Measurements from ENCODE around the gene SDHB.

SDHB gene

GRCh38 chr1:16979475-16980327, 74.1 kb downstream of the SDHB start:
- Histone ChIP-seq H3F3A (ENCODE audit: insufficient read depth, low read length) (no peaks in the 10 kb centered on the region), H3K9me3 (ENCODE audit: low read length) (no peaks in the 10 kb centered on the region), H3K36me3 (ENCODE audit: insufficient read depth, low read length) (no peaks in the 10 kb centered on the region), H3K79me2 (ENCODE audit: insufficient read depth, low read length) (no peaks in the 10 kb centered on the region), H4K20me1 (ENCODE audit: insufficient read depth, low read length) (no peaks in the 10 kb centered on the region), H2AFZ (ENCODE audit: low read length) (no peak overlapping the region), H3K9ac (ENCODE audit: low read length) (no peak overlapping the region), H3K4me1 (ENCODE audit: insufficient read depth, low read length, severe bottlenecking) (no peaks in the 10 kb centered on the region), H3K4me3 (ENCODE audit: low read depth, low read length, poor library complexity, severe bottlenecking) (no peak overlapping the region), H3K9me2 (ENCODE audit: low read depth, low read length) (no peaks in the 10 kb centered on the region), H3K27ac (ENCODE audit: low read depth, low read length, poor library complexity, severe bottlenecking) (no peak overlapping the region), H3K4me2 (ENCODE audit: low read length) (no peak overlapping the region), H3K27me3 (ENCODE audit: insufficient read depth, low read length) (peaks cover 4% of the 10 kb centered on the region; the same call in 1 of the 2 replicates)
- TF ChIP-seq CTCF (IDR thresholded peaks at IDR 0.05; ENCODE audit: low read length) = no peak
- TF ChIP-seq EZH2 (IDR thresholded peaks at IDR 0.05; ENCODE audit: borderline replicate concordance, low read length) = no peak

DNA sequence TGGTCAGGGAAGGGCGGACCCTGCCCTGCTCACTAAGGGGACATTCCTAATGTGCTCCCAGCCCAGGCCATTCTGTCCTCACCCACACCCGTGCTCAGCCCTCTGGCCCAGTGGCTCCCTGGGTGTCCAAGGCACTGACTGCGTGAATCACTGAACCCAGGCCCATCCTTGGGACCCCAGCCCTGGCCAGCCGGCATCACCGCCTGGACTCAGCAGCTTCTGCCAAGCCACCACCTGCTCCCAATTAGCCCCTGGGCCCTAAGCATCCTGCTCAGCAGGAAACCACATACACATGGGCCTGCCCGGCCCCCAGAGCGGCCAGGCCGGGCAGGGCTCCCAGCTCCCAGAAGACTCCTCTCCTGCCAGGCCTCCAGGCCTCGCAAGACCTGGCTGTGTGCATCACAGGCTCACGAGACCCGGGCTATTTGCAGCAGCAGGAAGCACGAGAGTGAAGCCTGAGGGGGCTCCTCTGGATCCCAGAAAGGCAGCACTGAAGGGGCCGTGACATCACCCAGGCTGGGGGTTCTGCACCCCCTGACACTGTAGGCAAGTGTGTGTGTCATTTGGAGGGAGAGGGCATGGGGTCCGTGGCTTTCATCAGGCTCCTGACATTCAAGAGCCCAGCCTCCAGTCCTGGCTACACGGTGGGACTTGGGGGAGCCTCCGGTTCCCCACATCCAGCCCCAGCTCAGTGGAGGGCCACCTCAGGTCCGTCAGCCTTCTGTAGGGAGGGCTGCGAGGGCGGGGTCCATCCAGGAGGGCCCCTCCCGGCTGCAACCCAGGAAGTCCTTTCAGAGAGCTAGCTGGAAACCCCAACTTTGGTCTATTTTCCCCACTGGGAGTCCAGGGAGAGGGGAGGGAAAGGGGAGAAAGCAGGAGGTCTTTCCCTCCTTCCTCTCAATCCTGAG, 75.0 kb downstream of the SDHB start:
- Histone ChIP-seq H3K27ac (ENCODE audit: low read depth, low read length, poor library complexity, severe bottlenecking) (no peak overlapping the region), H3K79me2 (ENCODE audit: insufficient read depth, low read length) (no peaks in the 10 kb centered on the region), H3K36me3 (ENCODE audit: insufficient read depth, low read length) (no peaks in the 10 kb centered on the region), H3K27me3 (ENCODE audit: insufficient read depth, low read length) (peaks cover 4% of the 10 kb centered on the region; the same call in 1 of the 2 replicates), H3K9me2 (ENCODE audit: low read depth, low read length) (no peaks in the 10 kb centered on the region), H3K9me3 (ENCODE audit: low read length) (no peaks in the 10 kb centered on the region), H3K4me3 (ENCODE audit: low read depth, low read length, poor library complexity, severe bottlenecking) (no peak overlapping the region), H3F3A (ENCODE audit: insufficient read depth, low read length) (no peaks in the 10 kb centered on the region), H4K20me1 (ENCODE audit: insufficient read depth, low read length) (no peaks in the 10 kb centered on the region), H2AFZ (ENCODE audit: low read length) (no peak overlapping the region), H3K9ac (ENCODE audit: low read length) (no peak overlapping the region), H3K4me1 (ENCODE audit: insufficient read depth, low read length, severe bottlenecking) (no peaks in the 10 kb centered on the region), H3K4me2 (ENCODE audit: low read length) (no peak overlapping the region)
- TF ChIP-seq CTCF (IDR thresholded peaks at IDR 0.05; ENCODE audit: low read length) (no peak), EZH2 (IDR thresholded peaks at IDR 0.05; ENCODE audit: borderline replicate concordance, low read length) (no peak)

DNA sequence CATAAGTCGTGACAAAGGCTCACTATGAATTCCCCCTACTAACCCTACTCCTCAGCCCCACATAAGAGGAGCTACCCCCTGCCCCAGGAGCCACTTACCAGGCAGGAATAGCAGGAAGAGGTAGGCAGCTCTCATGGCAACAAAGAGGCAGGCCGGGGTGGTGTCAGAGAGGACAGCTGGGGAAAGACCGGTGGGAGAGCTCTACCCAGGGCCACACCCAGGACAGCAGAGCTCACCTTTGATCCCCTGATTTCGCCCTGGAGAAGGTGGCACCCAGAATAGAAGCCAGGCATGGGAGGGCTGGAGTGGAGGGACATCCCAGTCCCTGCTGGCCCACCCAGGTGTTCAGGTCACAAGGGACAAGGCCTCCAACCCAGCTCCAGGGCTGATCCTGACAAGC, 75.7 kb downstream of the SDHB start:
- H3K4me1 ChIP-seq (ENCODE audit: insufficient read depth, low read length, severe bottlenecking) = no peaks in the 10 kb centered on the region
- H3K9me3 ChIP-seq (ENCODE audit: low read length) = no peaks in the 10 kb centered on the region
- H3K27me3 ChIP-seq (ENCODE audit: insufficient read depth, low read length) = peaks cover 4% of the 10 kb centered on the region; the same call in 1 of the 2 replicates
- H3K9me2 ChIP-seq (ENCODE audit: low read depth, low read length) = no peaks in the 10 kb centered on the region
- H3K27ac ChIP-seq (ENCODE audit: low read depth, low read length, poor library complexity, severe bottlenecking) = no peak overlapping the region
- no peaks in the 10 kb centered on the region for H3K79me2 ChIP-seq (ENCODE audit: insufficient read depth, low read length)
- H3K9ac ChIP-seq (ENCODE audit: low read length) = no peak overlapping the region
- no peak overlapping the region for H3K4me3 ChIP-seq (ENCODE audit: low read depth, low read length, poor library complexity, severe bottlenecking)
- no peaks in the 10 kb centered on the region for H4K20me1 ChIP-seq (ENCODE audit: insufficient read depth, low read length)
- no peak overlapping the region for H3K4me2 ChIP-seq (ENCODE audit: low read length)
- no peak overlapping the region for H2AFZ ChIP-seq (ENCODE audit: low read length)
- H3F3A ChIP-seq (ENCODE audit: insufficient read depth, low read length) = no peaks in the 10 kb centered on the region
- no peaks in the 10 kb centered on the region for H3K36me3 ChIP-seq (ENCODE audit: insufficient read depth, low read length)
- TF ChIP-seq EZH2 (IDR thresholded peaks at IDR 0.05; ENCODE audit: borderline replicate concordance, low read length) (no peak), CTCF (IDR thresholded peaks at IDR 0.05; ENCODE audit: low read length) (no peak)
